H9 (cell line): ENCODE data around the gene SSPN. TPM values are rescaled to one million over a fixed set of nuclear protein-coding genes. Genes with fewer than 3 reads are reported as not detected.

Experiments used
- DNase-seq: peaks from one replicate; pipeline ENCODE4 v3.0.0-alpha.2; 2017
- H2AFZ ChIP-seq: one replicate; pipeline ENCODE4 v1.6.1; 2013; ENCODE audit warnings: mild to moderate bottlenecking, low read length, control low read depth, moderate library complexity
- H2AK5ac ChIP-seq: 2 replicates; pipeline ENCODE4 v1.6.1; 2013; ENCODE audit warnings: low read length, control low read depth, mixed read lengths; ENCODE audit not compliant: insufficient read length
- H2BK120ac ChIP-seq: one replicate; pipeline ENCODE4 v1.6.1; 2013; ENCODE audit warnings: low read depth, mild to moderate bottlenecking, low read length, control low read depth, inconsistent platforms; ENCODE audit not compliant: poor library complexity, severe bottlenecking
- H2BK12ac ChIP-seq: 2 replicates; pipeline ENCODE4 v1.6.1; 2013; ENCODE audit warnings: low read length, control low read depth, mixed read lengths, low read depth; ENCODE audit not compliant: insufficient read length
- H2BK15ac ChIP-seq: 2 replicates; pipeline ENCODE4 v1.6.1; 2013; ENCODE audit warnings: low read depth, low read length, control low read depth
- H2BK20ac ChIP-seq: one replicate; pipeline ENCODE4 v1.6.1; 2013; ENCODE audit warnings: low read depth, mild to moderate bottlenecking, low read length, control low read depth, inconsistent platforms; ENCODE audit not compliant: poor library complexity, severe bottlenecking
- H2BK5ac ChIP-seq: 2 replicates; pipeline ENCODE4 v1.6.1; 2013; ENCODE audit warnings: low read length, control low read depth, mixed read lengths; ENCODE audit not compliant: insufficient read length
- H3K14ac ChIP-seq: 2 replicates; pipeline ENCODE4 v1.6.1; 2013; ENCODE audit warnings: low read length, control low read depth; ENCODE audit not compliant: insufficient read depth
- H3K18ac ChIP-seq: 2 replicates; pipeline ENCODE4 v1.6.1; 2013; ENCODE audit warnings: low read depth, mild to moderate bottlenecking, mixed read lengths, low read length, control low read depth; ENCODE audit not compliant: insufficient read length
- H3K23ac ChIP-seq: 2 replicates; pipeline ENCODE4 v1.6.1; 2013; ENCODE audit warnings: low read length, control low read depth, mixed read lengths, low read depth; ENCODE audit not compliant: insufficient read length
- H3K23me2 ChIP-seq: 2 replicates; pipeline ENCODE4 v1.6.1; 2013; ENCODE audit warnings: low read depth, mild to moderate bottlenecking, mixed read lengths, low read length, control low read depth; ENCODE audit not compliant: insufficient read length, poor library complexity, severe bottlenecking
- H3K27ac ChIP-seq: 2 replicates; pipeline ENCODE4 v1.5.1; 2013; ENCODE audit warnings: low read length, control low read depth, mixed read lengths, low read depth; ENCODE audit not compliant: insufficient read length
- H3K27me3 ChIP-seq: 2 replicates; pipeline ENCODE4 v1.6.1; 2013; ENCODE audit warnings: low read length, control low read depth, inconsistent platforms; ENCODE audit not compliant: insufficient read depth
- H3K4ac ChIP-seq: 2 replicates; pipeline ENCODE4 v1.6.1; 2013; ENCODE audit warnings: low read depth, mild to moderate bottlenecking, control low read depth, inconsistent platforms, low read length, moderate library complexity
- H3K4me1 ChIP-seq: 2 replicates; pipeline ENCODE4 v1.6.1; 2013; ENCODE audit warnings: low read length, control low read depth, inconsistent platforms; ENCODE audit not compliant: insufficient read depth
- H3K4me2 ChIP-seq: 2 replicates; pipeline ENCODE4 v1.6.1; 2013; ENCODE audit warnings: low read length, control low read depth, mixed read lengths; ENCODE audit not compliant: insufficient read length, insufficient read depth
- H3K56ac ChIP-seq: 2 replicates; pipeline ENCODE4 v1.6.1; 2013; ENCODE audit warnings: low read depth, mild to moderate bottlenecking, mixed read lengths, low read length, control low read depth; ENCODE audit not compliant: insufficient read length
- H3K79me1 ChIP-seq: 2 replicates; pipeline ENCODE4 v1.6.1; 2013; ENCODE audit warnings: low read depth, mild to moderate bottlenecking, moderate library complexity, low read length, control low read depth, inconsistent platforms; ENCODE audit not compliant: insufficient read depth, poor library complexity, severe bottlenecking
- H3K79me2 ChIP-seq: 2 replicates; pipeline ENCODE4 v1.6.1; 2013; ENCODE audit warnings: low read length, control low read depth, inconsistent platforms; ENCODE audit not compliant: insufficient read depth
- H3K9ac ChIP-seq: 2 replicates; pipeline ENCODE4 v1.6.1; 2013; ENCODE audit warnings: low read length, control low read depth, mixed read lengths; ENCODE audit not compliant: insufficient read length; ENCODE audit errors: extremely low read depth
- H3K9me3 ChIP-seq: one replicate; pipeline ENCODE4 v1.6.1; 2013; ENCODE audit warnings: low read depth, low read length, inconsistent platforms; ENCODE audit not compliant: control insufficient read depth
- H3T11ph ChIP-seq: one replicate; pipeline ENCODE4 v1.6.1; 2013; ENCODE audit warnings: mild to moderate bottlenecking, low read length, control low read depth, inconsistent platforms
- H4K20me1 ChIP-seq: one replicate; pipeline ENCODE4 v1.6.1; 2013; ENCODE audit not compliant: control insufficient read depth, insufficient read length, insufficient read depth
- H4K5ac ChIP-seq: 2 replicates; pipeline ENCODE4 v1.6.1; 2013; ENCODE audit warnings: low read depth, mild to moderate bottlenecking, mixed read lengths, low read length, control low read depth; ENCODE audit not compliant: insufficient read length
- H4K8ac ChIP-seq: replicated peaks from 2 replicates; pipeline ENCODE4 v1.6.1; 2013; ENCODE audit warnings: low read length, control low read depth, mixed read lengths, low read depth; ENCODE audit not compliant: insufficient read length
- H4K91ac ChIP-seq: 2 replicates; pipeline ENCODE4 v1.6.1; 2013; ENCODE audit warnings: low read depth, mild to moderate bottlenecking, moderate library complexity, mixed read lengths, low read length, control low read depth; ENCODE audit not compliant: insufficient read length
- H3K27ac Mint-ChIP-seq, 3 experiments: 2 replicates in 2 of 3; 3 replicates in 1 of 3; pipeline ENCODE4 v1.8.0; 2020 to 2021; ENCODE audit warnings: mixed read lengths in 3 of 3, mild to moderate bottlenecking in 1 of 3, moderate library complexity in 1 of 3
- H3K27me3 Mint-ChIP-seq: 2 replicates; pipeline ENCODE4 v1.8.0; 2021; ENCODE audit warnings: low read depth, mild to moderate bottlenecking, moderate library complexity, mixed read lengths
- H3K36me3 Mint-ChIP-seq, 3 experiments: 2 replicates in 2 of 3; 3 replicates in 1 of 3; pipeline ENCODE4 v1.8.0; 2020 to 2021; ENCODE audit warnings: low read depth in 3 of 3, mixed read lengths in 3 of 3; ENCODE audit not compliant: insufficient read depth in 1 of 3
- H3K4me1 Mint-ChIP-seq, 2 experiments: 2 replicates each; pipeline ENCODE4 v1.8.0; 2020; ENCODE audit warnings: mixed read lengths in 2 of 2
- H3K4me3 Mint-ChIP-seq, 2 experiments: 2 replicates in 1 of 2; 3 replicates in 1 of 2; pipeline ENCODE4 v1.8.0; 2020 to 2021; ENCODE audit warnings: mild to moderate bottlenecking in 2 of 2, mixed read lengths in 2 of 2, moderate library complexity in 1 of 2
- H3K9me3 Mint-ChIP-seq, 2 experiments: 2 replicates in 1 of 2; 3 replicates in 1 of 2; pipeline ENCODE4 v1.8.0; 2020; ENCODE audit warnings: mild to moderate bottlenecking in 2 of 2, mixed read lengths in 2 of 2, moderate library complexity in 1 of 2
- CTCF ChIP-seq: fragments of 200-600 bp; sonication (generic); conservative IDR thresholded peaks from 3 replicates; pipeline ENCODE4 v1.8.0; 2021; ENCODE audit warnings: antibody characterized with exemption, mild to moderate bottlenecking
- WGBS: extraction: QIAGEN DNeasy Blood & Tissue Kit; methylation state at CpG from one replicate; pipeline ENCODE4 v1.1.7; 2013; ENCODE audit warnings: missing lambda C conversion rate, low lambda C conversion rate, mixed read lengths; ENCODE audit not compliant: insufficient read length; ENCODE audit errors: extremely low coverage; 5-methylcytosine and 5-hydroxymethylcytosine counted together
- total RNA-seq: library from RNA; stranded (reverse); gene quantifications from 2 replicates; pipeline ENCODE4 v1.2.1, GENCODE V29; 2021

Gene SSPN
- total RNA-seq, 1 experiment from 2014 or later: 0.81 TPM

GRCh38 chr12:26287671-26288381 lies 92.5 kb downstream of the SSPN start:
- Mint-ChIP-seq H3K27me3 (no peaks in the 10 kb centered on the region), H3K9me3 (no peaks in the 10 kb centered on the region), H3K27ac (no peak overlapping the region), H3K36me3 (no peaks in the 10 kb centered on the region), H3K4me3 (no peak overlapping the region), H3K4me1 (peaks cover 0 to 4% of the 10 kb centered on the region in 2 experiments; a peak in 1 of 4 replicates)
- no peaks in the 10 kb centered on the region for H3K27me3 ChIP-seq
- no peak overlapping the region for H4K5ac ChIP-seq
- no peak overlapping the region for H3K4ac ChIP-seq
- H3T11ph ChIP-seq: no peak overlapping the region
- no peak overlapping the region for H2BK5ac ChIP-seq
- H3K56ac ChIP-seq: no peak overlapping the region
- H2AFZ ChIP-seq: no peak overlapping the region
- no peak overlapping the region for H4K8ac ChIP-seq
- no peak overlapping the region for H2AK5ac ChIP-seq
- no peak overlapping the region for H4K91ac ChIP-seq
- H3K4me2 ChIP-seq: no peak overlapping the region
- no peaks in the 10 kb centered on the region for H3K4me1 ChIP-seq
- no peak overlapping the region for H2BK12ac ChIP-seq
- H2BK15ac ChIP-seq: no peak overlapping the region
- H3K18ac ChIP-seq: no peak overlapping the region
- no CpG with 5 or more reads among the region's 14 CpGs for WGBS
- H3K23ac ChIP-seq: no peak overlapping the region
- no peak for TF ChIP-seq CTCF
- H4K20me1 ChIP-seq: no peaks in the 10 kb centered on the region
- no peaks in the 10 kb centered on the region for H3K79me1 ChIP-seq
- no peak overlapping the region for H2BK120ac ChIP-seq
- H3K9me3 ChIP-seq: no peaks in the 10 kb centered on the region
- H3K14ac ChIP-seq: no peak overlapping the region
- no peak overlapping the region for H2BK20ac ChIP-seq
- no peak overlapping the region for H3K9ac ChIP-seq
- no peaks in the 10 kb centered on the region for H3K23me2 ChIP-seq
- no peaks in the 10 kb centered on the region for H3K79me2 ChIP-seq
- no peak overlapping the region for H3K27ac ChIP-seq
- DNase-seq: no peak
